HepG2 (cell line): ENCODE results near the gene EEFSEC. TPM values are rescaled to one million over a fixed set of nuclear protein-coding genes. Genes with fewer than 3 reads are reported as not detected.

Source experiments
- ATAC-seq: fragments of 200-7000 bp; cut with Tn5 transposase; 3 replicates; pipeline ENCODE4 v1.9.1; 2020; ENCODE audit warnings: mild to moderate bottlenecking, moderate library complexity
- BruUV-seq: library from RNA; stranded (reverse); fragments of 400-500 nt; replicated peaks from 2 replicates; lab custom pipeline; 2021; lab: Mats Ljungman, UMichigan
- CTCF ChIA-PET: fragments of 300-600 bp; formaldehyde crosslinking; extraction: SDS; loops from one replicate; lab custom pipeline; 2021; ENCODE audit warnings: low total read pairs, inconsistent platforms, low intra/inter-chr PET ratio; lab: Yijun Ruan, JAX
- POLR2A ChIA-PET: fragments of 350-600 bp; sonication (Branson Sonifier 250); formaldehyde crosslinking; loops from one replicate; lab custom pipeline; 2020; ENCODE audit warnings: antibody characterized with exemption, inconsistent platforms; lab: Yijun Ruan, JAX
- DNase-seq: peaks from one replicate; pipeline ENCODE4 v3.0.0-alpha.2; 2015; ENCODE audit warnings: low spot score
- FAIRE-seq: peaks from 3 replicates; lab custom pipeline; 2011; peaks lifted over from hg19 to GRCh38; lab: Jason Lieb, UNC
- H2AFZ ChIP-seq: one replicate; pipeline ENCODE4 v1.6.1; 2011; ENCODE audit warnings: low read length, inconsistent platforms
- H3K27ac ChIP-seq: fragments of 300-600 bp; 3 replicates; pipeline ENCODE4 v1.8.0; 2011; ENCODE audit warnings: mixed run types, mild to moderate bottlenecking, mixed read lengths, low read length, inconsistent platforms; ENCODE audit not compliant: insufficient read depth; ENCODE audit errors: extremely low read length
- H3K27me3 ChIP-seq, 2 experiments: fragments of 200-600 bp in 1 of 2; 2 replicates in 1 of 2; 3 replicates in 1 of 2; pipeline versions ENCODE4 v1.6.0 to v1.8.0; 2011; ENCODE audit warnings: low read length in 2 of 2, mild to moderate bottlenecking in 2 of 2, moderate library complexity in 2 of 2, inconsistent platforms in 1 of 2; ENCODE audit not compliant: insufficient read depth in 2 of 2, control insufficient read depth in 1 of 2
- H3K36me3 ChIP-seq, 2 experiments: fragments of 200-600 bp in 1 of 2; replicated peaks in 1 of 2; 2 replicates in 1 of 2; 3 replicates in 1 of 2; pipeline versions ENCODE4 v1.5.1 to v1.8.0; 2011; ENCODE audit warnings: low read length in 2 of 2, inconsistent platforms in 1 of 2; ENCODE audit not compliant: insufficient read depth in 2 of 2, control insufficient read depth in 1 of 2
- H3K4me1 ChIP-seq: 2 replicates; pipeline ENCODE4 v1.5.1; 2012; ENCODE audit warnings: low read length, inconsistent platforms; ENCODE audit not compliant: insufficient read depth
- H3K4me2 ChIP-seq: 2 replicates; pipeline ENCODE4 v1.6.0; 2011; ENCODE audit warnings: low read depth, low read length, inconsistent platforms
- H3K4me3 ChIP-seq, 3 experiments: fragments of 200-600 bp in 1 of 3; sonication (generic), shearing (Covaris generic) in 1 of 3; replicated peaks in 1 of 3; 2 replicates each; pipeline ENCODE4 v1.5.1; 2011 to 2016; ENCODE audit warnings: low read length in 3 of 3, inconsistent platforms in 2 of 3, low read depth in 2 of 3, mild to moderate bottlenecking in 2 of 3, control low read depth in 1 of 3, mixed read lengths in 1 of 3; ENCODE audit not compliant: insufficient read depth in 1 of 3
- H3K79me2 ChIP-seq: one replicate; pipeline ENCODE4 v1.6.1; 2011; ENCODE audit warnings: low read length, inconsistent platforms; ENCODE audit not compliant: insufficient read depth
- H3K9ac ChIP-seq: 2 replicates; pipeline ENCODE4 v1.6.0; 2011; ENCODE audit warnings: mild to moderate bottlenecking, low read depth, low read length, inconsistent platforms; ENCODE audit not compliant: insufficient read depth
- H3K9me3 ChIP-seq: 2 replicates; pipeline ENCODE4 v1.5.1; 2012; ENCODE audit warnings: mild to moderate bottlenecking, low read length
- H4K20me1 ChIP-seq: 2 replicates; pipeline ENCODE4 v1.6.0; 2011; ENCODE audit warnings: inconsistent platforms, mild to moderate bottlenecking, low read length, moderate library complexity; ENCODE audit not compliant: insufficient read depth
- ARHGAP35 ChIP-seq: sonication (generic); formaldehyde crosslinking; IDR thresholded peaks from 2 replicates; pipeline ENCODE4 v1.9.0; 2022; ENCODE audit warnings: mild to moderate bottlenecking, inconsistent platforms, moderate library complexity, missing genetic modification reagents, borderline replicate concordance
- GLI4 ChIP-seq: sonication (generic); formaldehyde crosslinking; IDR thresholded peaks from 2 replicates; pipeline ENCODE4 v1.5.1; 2020; ENCODE audit warnings: missing genetic modification reagents, mild to moderate bottlenecking, moderate library complexity, borderline replicate concordance
- RARG ChIP-seq: sonication (generic); formaldehyde crosslinking; IDR thresholded peaks from 2 replicates; pipeline ENCODE4 v1.4.0; 2020; ENCODE audit warnings: low read depth, mild to moderate bottlenecking, missing genetic modification reagents
- TEAD2 ChIP-seq: sonication (generic); formaldehyde crosslinking; IDR thresholded peaks from 2 replicates; pipeline ENCODE4 v1.9.0; 2021; ENCODE audit warnings: missing genetic modification reagents
- ZFY ChIP-seq: sonication (generic); formaldehyde crosslinking; IDR thresholded peaks from 2 replicates; pipeline ENCODE4 v1.4.0; 2020; ENCODE audit warnings: missing genetic modification reagents
- ZNF136 ChIP-seq: sonication (generic); formaldehyde crosslinking; IDR thresholded peaks from 2 replicates; pipeline ENCODE4 v1.8.1; 2022; ENCODE audit warnings: low read depth, mild to moderate bottlenecking, moderate library complexity, missing genetic modification reagents
- ZNF180 ChIP-seq: sonication (generic); formaldehyde crosslinking; IDR thresholded peaks from 2 replicates; pipeline ENCODE4 v1.4.0; 2020; ENCODE audit warnings: low read depth, missing genetic modification reagents, borderline replicate concordance
- ZNF354B ChIP-seq: sonication (generic); formaldehyde crosslinking; IDR thresholded peaks from 2 replicates; pipeline ENCODE4 v1.8.0; 2022; ENCODE audit warnings: mild to moderate bottlenecking, missing genetic modification reagents
- ZNF558 ChIP-seq: sonication (generic); formaldehyde crosslinking; IDR thresholded peaks from 2 replicates; pipeline ENCODE4 v1.9.0; 2022; ENCODE audit warnings: mild to moderate bottlenecking, missing genetic modification reagents, borderline replicate concordance
- WGBS: methylation state at CpG from one replicate; pipeline ENCODE4 v1.1.6; 2017; ENCODE audit warnings: low lambda C conversion rate; 5-methylcytosine and 5-hydroxymethylcytosine counted together
- in situ Hi-C: cut with HindIII; loops from 2 replicates; pipeline ENCODE4 v1.10.0; 2017; ENCODE audit warnings: low pct_unique_long_range_greater_than_20kb; ENCODE audit not compliant: extremely low pct_ligation_motif_present
- intact Hi-C: fragments of 100-400 bp; cut with micrococcal nuclease; formaldehyde crosslinking; loops from one replicate; pipeline ENCODE4 v1.10.0; 2022; ENCODE audit not compliant: unreplicated experiment
- polyA plus RNA-seq, 8 experiments: library from polyadenylated mRNA; depleted of rRNA in 3 of 8; stranded (reverse) in 7 of 8; unstranded in 1 of 8; fragments of >200 nt; fragmentation: Illumina TruSeq in 4 of 8; extraction: Trizol in 4 of 8; gene quantifications; 2 replicates each; pipeline versions ENCODE4 v1.2.1 to v1.2.3, GENCODE V29; 2011 to 2016; ENCODE audit warnings: low read depth in 4 of 8, missing spikeins in 1 of 8, mixed read lengths in 1 of 8; ENCODE audit not compliant: insufficient read depth in 1 of 8
- total RNA-seq, 5 experiments: library from RNA; depleted of rRNA; stranded (reverse); fragments of >200 nt; fragmentation: Illumina TruSeq; extraction: Trizol; gene quantifications; 2 replicates each; pipeline ENCODE4 v1.2.3, GENCODE V29; 2016; ENCODE audit warnings: low read depth in 1 of 5
- TF ChIP-seq, protein P1 (sequence below): IDR thresholded peaks from 2 replicates; pipeline ENCODE4 v1.6.1; 2016; ENCODE audit warnings: low read depth
- TF ChIP-seq, protein P2 (sequence below): sonication (generic); formaldehyde crosslinking; IDR thresholded peaks from 2 replicates; pipeline ENCODE4 v1.5.0; 2020; ENCODE audit warnings: mild to moderate bottlenecking, missing genetic modification reagents
- TF ChIP-seq, protein P3 (sequence below): sonication (generic); formaldehyde crosslinking; IDR thresholded peaks from 2 replicates; pipeline ENCODE4 v1.8.1; 2023; ENCODE audit warnings: mild to moderate bottlenecking, missing genetic modification reagents, borderline replicate concordance

Gene EEFSEC
- total and polyA plus RNA-seq, 2 of the 13 experiments (the other 11 are each of a cell fraction or from before 2014, with no cell fraction given): 6.4 to 24.2 TPM

DNA sequence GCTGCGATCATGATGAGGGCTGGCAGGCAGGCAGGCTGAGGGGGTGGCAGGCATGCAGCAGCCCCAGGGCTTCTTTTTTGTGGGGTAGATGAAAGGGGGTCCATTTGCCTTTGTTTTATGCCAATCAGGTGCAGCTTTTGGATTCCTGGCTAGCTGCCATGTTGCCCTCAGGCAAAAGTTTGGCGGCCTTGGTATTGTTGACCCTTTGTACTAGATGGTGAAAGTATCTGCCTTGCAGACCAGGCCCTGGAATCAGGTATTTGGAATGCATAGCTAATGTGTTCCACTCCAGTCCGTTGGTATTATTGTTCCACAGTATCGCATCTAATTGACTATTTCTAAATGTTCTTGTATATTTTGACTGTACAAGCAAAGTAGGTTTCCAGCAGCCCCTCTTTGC lies 35.0 kb downstream of the EEFSEC start (continued):
- TF ChIP-seq ZNF354B: no peak
- TF ChIP-seq, protein P1, sequence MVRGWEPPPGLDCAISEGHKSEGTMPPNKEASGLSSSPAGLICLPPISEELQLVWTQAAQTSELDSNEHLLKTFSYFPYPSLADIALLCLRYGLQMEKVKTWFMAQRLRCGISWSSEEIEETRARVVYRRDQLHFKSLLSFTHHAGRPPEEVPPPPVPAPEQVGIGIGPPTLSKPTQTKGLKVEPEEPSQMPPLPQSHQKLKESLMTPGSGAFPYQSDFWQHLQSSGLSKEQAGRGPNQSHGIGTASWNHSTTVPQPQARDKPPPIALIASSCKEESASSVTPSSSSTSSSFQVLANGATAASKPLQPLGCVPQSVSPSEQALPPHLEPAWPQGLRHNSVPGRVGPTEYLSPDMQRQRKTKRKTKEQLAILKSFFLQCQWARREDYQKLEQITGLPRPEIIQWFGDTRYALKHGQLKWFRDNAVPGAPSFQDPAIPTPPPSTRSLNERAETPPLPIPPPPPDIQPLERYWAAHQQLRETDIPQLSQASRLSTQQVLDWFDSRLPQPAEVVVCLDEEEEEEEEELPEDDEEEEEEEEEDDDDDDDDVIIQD: no peak

DNA sequence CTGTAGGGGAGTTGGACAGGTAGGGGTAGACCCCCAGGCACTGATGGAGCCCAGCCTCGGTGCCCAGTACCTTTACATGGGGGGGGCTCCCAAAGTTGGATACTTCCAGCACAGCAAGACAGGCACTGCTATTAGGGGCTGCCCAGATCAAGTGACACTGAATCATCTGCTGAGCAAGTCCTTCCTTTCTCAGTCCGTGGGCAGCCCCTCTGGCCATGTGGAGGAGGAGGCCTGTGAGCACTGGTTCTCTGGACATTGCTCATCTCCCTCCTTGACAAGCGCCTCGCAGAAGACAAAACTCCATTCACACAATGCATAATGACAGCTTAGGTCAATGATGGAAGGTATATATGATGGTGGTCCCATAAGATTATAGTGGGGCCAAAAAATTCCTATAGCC lies 35.7 kb downstream of the EEFSEC start:
- WGBS: 97% methylated on average over 3 of the region's 4 CpGs
- in situ Hi-C loops (no loop called here), intact Hi-C loops (no loop called here)
- Histone ChIP-seq H3K27me3 (no peaks in the 10 kb centered on the region), H3K9ac (no peak overlapping the region), H3K4me2 (no peak overlapping the region), H3K27ac (no peak overlapping the region), H3K9me3 (no peaks in the 10 kb centered on the region), H2AFZ (no peak overlapping the region), H4K20me1 (peaks cover 3% of the 10 kb centered on the region; the same call in 1 of the 2 replicates), H3K79me2 (peaks cover 35% of the 10 kb centered on the region), H3K36me3 (peaks cover 4 to 6% of the 10 kb centered on the region in 2 experiments; a peak in 1 of 5 replicates), H3K4me1 (peaks cover 18% of the 10 kb centered on the region)
- FAIRE-seq (no peak), DNase-seq (no peak), ATAC-seq (no peak)
- CTCF ChIA-PET: no interaction called here
- no TSS peak for BruUV-seq
- POLR2A ChIA-PET: no interaction called here
- TF ChIP-seq ZNF558 (CRISPR knock-in tag) (no peak), ZFY (no peak), ZNF180 (no peak), GLI4 (CRISPR knock-in tag) (no peak), ZNF136 (CRISPR knock-in tag) (no peak), RARG (CRISPR knock-in tag) (no peak), TEAD2 (CRISPR knock-in tag) (no peak), ARHGAP35 (CRISPR knock-in tag) (no peak)
- TF ChIP-seq, protein P2, sequence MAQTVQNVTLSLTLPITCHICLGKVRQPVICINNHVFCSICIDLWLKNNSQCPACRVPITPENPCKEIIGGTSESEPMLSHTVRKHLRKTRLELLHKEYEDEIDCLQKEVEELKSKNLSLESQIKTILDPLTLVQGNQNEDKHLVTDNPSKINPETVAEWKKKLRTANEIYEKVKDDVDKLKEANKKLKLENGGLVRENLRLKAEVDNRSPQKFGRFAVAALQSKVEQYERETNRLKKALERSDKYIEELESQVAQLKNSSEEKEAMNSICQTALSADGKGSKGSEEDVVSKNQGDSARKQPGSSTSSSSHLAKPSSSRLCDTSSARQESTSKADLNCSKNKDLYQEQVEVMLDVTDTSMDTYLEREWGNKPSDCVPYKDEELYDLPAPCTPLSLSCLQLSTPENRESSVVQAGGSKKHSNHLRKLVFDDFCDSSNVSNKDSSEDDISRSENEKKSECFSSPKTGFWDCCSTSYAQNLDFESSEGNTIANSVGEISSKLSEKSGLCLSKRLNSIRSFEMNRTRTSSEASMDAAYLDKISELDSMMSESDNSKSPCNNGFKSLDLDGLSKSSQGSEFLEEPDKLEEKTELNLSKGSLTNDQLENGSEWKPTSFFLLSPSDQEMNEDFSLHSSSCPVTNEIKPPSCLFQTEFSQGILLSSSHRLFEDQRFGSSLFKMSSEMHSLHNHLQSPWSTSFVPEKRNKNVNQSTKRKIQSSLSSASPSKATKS: no peak
- TF ChIP-seq, protein P3, sequence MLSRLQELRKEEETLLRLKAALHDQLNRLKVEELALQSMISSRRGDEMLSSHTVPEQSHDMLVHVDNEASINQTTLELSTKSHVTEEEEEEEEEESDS (CRISPR knock-in tag): no peak
- TF ChIP-seq, all 625 proteins: peak for 0
- H3K4me3 ChIP-seq: no peak overlapping the region
